Stimulated activated CD8-positive, alpha-beta memory T cell treated with anti-CD3 and anti-CD28 coated beads, Interleukin-7, amount 100 ng/mL, for 1 hour (primary cell): ENCODE measurements around the gene KCTD16.

Experiments
- DNase-seq, 2 donors: peaks; one replicate each; pipeline ENCODE4 v3.0.0-alpha.2; 2020; ENCODE audit warnings: low read depth in 2 of 2

Gene KCTD16

DNA sequence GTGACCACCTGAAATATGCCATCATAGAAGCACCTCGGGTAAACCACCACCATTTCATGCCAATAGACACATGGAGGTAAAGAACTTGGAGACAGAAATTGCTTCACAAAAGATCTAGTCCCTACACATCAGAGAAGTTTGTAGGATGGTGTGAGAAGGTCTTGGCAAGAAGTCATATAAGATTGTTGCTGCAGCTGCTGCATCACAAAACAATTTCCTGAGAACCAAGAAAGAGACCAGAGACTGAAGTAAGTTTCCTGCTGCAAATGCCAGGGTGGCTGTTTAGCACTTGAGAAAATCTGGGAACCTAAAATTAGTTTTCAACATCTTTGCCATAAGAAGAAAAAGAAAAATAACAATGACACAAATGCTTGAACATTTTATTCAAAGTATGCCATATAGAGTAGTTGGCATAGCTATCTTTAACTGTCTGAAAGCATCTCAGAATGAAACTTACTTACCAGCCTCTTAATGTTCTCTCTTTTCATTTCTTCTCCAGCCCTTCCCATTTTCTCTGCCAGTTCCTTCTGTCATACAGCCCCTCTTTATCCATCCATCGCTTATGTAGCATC is 114.3 kb downstream of the KCTD16 start:
- no peak for DNase-seq

DNA sequence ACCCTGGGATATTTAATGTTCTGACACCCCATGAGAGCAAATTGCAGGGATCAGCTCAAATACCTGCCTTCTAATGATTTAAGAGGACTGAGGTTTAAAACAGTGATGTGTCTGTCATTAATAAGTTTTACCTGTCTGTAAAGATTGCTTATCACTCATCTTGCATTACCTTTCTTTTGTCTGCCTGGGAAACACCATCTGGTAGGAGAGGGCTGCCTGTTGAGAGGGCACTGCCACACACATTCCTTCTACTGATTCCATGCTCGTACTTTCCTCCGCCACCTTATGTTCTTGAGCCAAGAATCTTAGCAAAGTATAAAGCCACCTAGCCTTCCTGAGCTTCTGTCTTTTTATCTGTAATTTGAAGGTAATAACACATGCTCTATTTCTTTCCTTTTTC is 118.6 kb downstream of the KCTD16 start:
- DNase-seq, result no peak

DNA sequence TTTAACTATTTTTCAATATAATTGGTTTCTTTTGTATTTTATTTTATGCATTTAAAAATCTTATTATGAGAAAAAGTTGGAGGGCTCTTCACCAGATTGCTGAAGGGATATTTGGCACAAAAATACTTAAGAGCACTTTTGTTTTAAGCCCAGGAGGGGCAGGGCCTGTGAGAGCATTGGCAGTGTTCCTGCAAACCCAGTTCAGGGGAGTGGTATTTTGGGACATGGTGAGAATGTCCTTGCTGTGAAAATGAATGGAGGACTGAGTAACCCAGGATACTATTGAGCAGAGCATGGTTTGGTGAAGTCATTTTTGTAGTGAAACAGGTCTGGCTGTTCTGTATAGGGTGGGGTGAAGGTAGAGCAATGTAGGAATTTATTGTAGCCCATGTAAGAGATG is 121.4 kb downstream of the KCTD16 start:
- DNase-seq, result no peak

DNA sequence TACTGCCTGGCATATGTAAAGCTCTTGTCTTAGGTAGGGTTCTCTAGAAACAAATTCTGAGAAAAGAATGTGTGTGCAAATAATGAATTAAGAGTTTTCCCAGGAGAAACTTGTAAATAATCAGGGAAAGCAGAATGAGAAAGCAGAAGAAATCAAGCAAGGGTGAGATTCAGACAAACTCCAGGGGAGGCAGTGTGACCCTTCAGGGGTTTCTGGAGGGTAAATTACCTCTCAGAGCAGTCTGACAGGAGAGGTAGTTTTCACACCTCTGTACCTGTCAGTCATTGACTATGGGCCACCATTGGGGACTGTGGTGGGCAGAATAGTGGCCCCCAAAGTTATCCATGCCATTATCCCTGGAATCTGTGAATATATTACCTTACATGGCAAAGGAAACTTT is 124.6 kb downstream of the KCTD16 start:
- DNase-seq, result no peak

DNA sequence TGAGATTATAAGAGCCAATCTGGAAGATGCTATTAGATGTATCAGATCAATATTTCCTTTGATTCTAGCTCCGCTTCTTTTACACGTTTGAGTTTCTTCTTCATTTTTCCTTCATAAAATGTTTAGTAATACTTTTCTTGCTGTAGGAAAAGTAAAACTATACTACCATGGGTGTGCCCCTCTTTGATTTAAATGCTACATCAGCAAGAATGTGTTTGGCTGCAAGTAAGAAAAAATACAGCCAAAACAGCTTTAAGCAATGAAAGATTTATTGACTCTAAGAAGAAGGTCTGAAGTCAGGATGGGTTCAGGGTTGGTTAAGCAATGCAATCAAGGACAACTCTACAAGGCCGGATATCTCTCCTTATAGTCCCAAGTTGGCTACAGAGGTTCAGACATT is 126.4 kb downstream of the KCTD16 start:
- DNase-seq, result no peak

DNA sequence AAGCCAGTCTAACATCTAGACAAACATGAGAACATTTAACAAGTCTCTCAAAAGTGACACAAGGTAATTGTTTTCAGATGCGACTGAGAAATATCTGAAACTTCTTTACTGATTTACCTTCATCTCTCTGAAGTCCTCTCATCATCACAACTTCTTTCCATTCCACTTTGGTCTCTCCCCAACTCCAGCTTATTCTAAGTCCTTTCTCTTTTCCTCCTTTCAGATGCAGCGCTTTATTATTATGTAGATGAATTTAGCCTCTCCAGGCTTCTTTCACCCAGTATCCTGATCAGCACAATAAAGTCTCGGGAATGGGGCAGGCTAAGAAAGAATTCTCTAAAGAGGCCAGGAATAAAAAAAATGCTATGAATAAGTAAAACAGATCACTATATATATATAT is 128.0 kb downstream of the KCTD16 start:
- no peak for DNase-seq

DNA sequence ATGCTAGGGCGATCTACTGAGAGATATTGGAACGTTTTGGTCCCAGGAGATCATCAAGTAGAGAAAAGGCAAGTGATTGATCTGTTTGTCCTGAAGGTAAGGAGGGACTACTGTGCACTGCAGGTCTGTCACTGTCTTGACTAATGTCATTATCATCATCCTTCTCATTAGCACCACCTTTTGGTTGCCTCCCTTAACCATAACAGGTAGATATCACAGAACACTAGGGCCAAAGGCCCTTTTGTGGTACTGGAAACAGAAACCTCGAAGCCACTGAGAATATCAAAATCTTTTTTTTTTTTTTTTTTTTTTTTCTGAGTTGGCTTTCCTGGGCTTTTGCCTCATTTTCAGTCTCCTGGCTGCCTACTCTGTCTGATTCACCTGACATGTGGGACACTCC is 134.0 kb downstream of the KCTD16 start:
- no peak for DNase-seq

DNA sequence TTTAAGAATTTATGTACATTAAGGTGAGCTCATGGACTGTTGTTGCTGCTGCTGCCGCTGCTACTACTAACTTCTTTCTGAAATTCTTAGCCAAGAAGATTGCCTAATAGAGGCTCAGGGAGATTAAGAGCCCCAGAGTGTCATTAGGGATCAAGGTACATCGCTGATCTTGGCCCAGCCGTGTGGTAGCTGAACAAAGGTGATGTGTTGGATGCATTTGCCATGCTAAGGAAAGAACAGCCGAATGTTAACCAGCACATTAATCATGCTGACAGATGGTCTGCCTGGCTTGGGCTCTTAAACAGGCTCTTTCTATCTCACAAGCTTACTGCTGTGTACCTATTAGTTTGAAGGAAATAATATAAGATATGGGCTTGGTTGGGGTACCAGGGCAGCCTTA is 137.1 kb downstream of the KCTD16 start:
- no peak for DNase-seq

DNA sequence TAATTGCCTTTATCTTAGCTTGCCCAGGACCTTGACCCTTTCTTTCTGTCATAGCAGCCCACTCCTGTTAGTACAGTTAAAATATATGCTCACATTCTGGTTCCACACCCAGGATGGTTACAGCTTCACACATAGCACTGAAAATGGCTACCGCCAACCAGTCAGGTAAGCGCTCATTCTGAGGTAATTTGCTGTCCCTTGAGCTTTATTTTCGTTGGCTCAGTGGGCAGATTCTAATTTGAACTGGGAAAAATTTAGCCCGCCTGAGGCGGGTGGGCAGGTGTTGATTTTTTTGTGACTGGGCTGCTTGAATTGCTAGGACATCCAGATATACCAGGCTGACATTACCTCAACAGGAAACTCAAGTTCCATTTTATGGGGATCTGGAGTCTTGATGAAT is 137.5 kb downstream of the KCTD16 start:
- no peak for DNase-seq

DNA sequence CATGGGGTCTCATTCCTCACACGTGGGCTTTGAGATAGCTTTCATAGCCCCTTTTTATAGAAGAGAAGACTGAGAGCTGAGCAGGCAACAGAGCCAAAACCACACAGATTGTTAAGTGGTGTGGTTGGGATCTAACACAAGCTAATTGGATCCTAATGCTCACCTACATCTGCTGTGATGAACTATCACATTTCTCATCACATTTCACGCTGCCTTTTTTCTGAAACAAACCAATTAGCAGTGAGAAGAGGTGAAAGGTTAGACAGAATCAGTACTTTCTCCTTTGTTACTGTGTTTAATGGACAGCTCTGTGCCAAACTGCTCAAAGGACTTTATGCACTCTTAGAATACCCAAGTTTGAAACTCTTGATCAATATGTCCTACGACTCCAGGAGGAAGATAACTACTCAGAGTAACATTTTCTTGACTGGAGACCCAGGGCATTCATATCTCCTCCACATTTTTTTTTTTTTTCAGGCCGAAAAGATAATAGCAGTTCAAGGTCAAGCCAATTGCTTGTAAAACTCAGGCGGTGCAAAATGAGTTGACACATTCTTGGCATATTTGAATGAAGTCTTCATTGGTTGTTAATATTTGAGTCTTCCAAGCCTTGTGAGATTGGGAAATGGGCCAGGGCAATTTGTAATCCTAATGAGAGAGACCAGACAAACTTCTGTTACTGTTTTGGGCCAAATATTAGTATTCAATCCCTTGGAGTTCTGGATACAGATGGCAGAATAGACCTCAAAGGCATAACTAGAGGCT is 138.4 kb downstream of the KCTD16 start:
- no peak for DNase-seq

DNA sequence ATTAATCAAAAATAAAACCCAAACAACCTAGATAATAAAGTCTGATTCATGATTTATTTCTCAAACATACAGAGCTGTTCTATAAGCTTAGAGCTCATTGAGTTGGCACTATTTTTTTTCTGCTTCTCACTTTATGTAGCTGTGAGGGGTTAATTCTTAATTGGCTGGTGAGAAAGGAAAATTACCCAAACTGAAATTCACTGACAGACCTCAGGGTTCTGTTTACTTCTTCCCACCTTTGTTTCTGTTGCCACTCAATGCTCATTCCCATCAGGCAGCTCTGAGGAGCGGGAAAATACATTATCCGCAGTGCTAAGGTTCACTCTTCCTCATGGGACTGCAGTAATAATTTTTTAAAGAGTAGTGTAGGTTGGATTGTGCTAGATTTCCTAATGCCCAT is 139.9 kb downstream of the KCTD16 start:
- DNase-seq, result no peak

DNA sequence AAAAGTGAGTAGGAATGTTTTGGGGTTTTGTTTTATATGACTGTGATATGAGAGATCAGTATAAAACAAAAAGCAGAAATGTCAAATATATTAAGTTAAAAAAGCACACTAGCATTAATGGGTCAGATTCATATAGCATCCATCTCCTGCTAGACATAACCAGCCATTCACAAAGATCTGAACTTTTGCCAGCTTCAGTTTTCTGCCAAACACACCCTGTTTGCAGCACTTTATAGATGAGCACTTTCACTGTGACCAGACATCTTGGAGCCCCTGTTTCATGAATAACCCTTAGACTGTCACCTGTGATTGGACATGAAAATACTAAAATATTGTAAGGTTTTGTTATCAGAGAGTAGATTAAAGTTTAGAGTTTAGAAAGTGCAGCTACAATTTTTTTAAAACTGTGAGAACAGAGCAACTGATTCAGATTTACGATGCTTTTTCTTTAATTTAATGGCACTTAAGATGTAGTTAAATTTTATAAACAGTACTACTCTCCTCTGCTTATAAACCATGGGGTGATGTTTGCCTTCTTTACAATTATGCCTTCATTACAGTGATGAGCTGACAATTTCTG is 142.6 kb downstream of the KCTD16 start:
- no peak for DNase-seq

DNA sequence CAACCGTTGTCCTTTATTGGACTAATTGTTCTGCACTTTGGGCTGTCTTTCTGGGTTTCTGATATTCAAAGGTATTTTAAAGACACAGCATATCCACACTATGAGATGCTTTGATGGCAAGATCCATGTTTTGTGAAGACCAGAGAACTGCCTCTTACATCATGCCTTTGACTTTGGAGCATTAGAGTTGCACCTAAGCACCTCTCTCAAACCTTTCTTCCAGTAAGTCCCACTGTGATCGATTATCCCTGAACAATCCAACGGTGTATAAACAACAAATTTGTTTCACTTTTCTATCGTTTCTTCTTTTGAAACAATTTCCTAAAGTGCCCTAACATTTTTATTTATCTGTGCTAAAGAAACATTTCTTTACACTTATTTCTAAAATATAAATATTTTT is 144.4 kb downstream of the KCTD16 start:
- no peak for DNase-seq

DNA sequence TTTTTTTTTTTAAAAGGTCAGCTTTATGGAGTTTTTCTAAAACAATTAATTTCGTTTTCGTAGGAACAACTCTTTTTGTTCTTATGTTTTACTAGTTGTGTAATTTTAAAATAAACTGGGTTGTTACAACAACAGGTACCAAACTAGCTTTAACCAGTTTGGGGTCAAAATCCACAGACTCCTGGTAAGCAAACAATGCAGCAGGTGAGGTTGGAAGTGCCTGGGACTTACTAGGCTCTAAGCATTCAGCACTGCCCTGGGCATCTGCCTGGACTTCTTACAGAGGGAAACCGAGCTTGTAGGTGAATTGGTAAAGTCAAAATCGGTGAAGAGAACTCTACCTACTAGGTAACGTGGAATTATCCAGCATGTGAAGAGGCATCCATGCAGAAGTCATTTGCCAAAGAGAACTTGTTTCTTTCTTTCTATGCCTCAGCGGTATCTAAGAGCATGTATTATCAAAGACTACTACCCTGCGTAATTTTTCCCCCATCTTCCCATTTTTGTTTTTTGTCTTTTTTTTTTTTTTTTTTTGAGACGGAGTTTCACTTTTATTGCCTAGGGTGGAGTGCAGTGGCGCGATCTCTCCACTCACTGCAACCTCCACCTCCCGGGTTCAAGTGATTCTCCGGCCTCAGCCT is 145.4 kb downstream of the KCTD16 start:
- no peak for DNase-seq

DNA sequence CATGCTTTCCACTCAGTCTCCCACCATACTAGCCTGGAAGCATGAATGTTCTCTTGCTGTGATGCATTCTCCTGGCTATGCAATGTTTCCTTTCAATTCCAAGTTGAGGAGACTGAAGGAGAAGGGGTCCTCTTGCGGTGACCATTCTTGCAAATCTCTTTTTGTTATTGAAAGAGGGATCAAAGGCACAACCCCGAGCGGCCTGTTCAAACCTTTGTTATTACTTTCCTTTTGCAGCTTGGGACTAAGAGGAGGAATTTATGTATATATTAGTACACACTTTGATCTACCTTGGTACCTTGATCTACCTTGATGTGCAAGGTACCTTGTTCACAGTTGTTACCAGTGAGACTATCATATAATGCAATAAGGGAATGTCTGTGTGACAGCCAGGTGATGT is 147.3 kb downstream of the KCTD16 start:
- no peak for DNase-seq

DNA sequence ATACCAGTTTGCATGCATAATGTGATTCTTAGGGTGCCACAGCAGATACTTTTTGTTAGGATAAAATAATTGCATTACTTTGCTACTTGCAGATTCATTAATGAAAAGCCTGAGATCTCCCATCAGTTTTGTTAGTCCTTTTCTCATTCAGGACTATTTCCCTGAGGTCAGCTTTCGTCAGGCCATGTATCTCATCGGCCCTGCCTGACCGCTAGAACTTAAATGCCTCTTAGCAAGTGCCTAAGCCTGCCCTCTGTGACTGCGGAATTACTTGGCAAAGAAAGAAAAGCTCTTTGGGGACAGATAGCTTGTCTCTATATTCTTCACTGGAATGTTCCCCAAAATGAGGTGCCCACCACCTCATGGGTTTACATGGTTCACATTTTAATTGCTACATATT is 147.8 kb downstream of the KCTD16 start:
- DNase-seq, result no peak

DNA sequence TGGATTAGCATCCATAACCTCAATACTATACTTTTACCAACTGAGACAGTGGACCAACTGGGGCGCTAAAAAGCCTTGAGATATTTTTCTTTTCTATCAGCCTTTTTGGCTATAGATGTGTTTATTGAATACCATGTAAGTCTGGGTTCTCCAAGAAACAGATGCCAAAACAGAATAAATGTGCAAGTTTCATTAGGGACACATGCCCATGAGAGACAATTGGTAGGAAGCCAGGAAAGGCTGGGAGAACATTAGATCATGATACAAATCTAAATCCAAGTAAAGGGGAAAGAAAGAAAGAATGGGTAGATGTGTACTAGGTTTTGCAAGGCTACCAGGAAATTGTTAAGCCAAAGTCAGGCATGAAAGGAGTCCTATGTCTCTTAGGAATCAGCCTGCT is 152.5 kb downstream of the KCTD16 start:
- no peak for DNase-seq

DNA sequence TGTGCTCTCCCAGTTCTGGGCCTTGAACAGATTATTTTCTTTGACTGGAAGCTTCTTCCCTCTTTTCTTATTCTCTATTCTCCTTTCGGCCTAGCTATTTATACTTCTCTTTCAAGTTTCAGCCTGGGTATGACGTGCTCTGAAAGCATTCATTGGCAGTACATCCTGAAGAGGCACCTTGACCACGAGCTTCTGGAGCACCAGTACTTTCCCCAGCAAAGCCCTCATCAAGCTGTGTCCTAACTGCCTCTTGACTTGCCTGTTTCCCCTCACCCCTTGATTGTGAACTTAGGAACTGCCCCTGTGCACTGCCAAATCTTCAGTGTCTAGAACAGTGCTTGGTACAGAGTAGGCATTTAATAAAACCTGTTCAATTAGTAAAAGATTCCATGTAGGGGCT is 154.9 kb downstream of the KCTD16 start:
- DNase-seq, result no peak

DNA sequence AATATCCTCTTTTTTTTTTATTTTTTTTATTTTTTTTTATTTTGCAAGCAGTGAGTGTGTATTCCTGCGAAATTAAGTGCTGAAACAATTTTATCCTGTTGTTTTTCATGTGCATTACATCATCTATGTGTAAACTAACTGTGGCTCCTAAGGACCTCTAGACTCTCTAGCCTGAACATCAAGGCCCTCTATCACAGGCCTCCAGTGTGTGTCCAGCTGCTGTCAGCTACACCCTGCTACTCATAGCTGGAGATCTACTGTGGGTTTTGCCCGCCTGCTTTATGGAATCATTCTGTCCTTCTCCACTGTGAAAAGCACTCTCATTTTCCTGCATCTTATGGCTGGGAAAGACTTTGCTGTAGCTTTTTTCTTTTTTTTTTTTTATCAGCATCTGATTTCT is 157.8 kb downstream of the KCTD16 start:
- no peak for DNase-seq

DNA sequence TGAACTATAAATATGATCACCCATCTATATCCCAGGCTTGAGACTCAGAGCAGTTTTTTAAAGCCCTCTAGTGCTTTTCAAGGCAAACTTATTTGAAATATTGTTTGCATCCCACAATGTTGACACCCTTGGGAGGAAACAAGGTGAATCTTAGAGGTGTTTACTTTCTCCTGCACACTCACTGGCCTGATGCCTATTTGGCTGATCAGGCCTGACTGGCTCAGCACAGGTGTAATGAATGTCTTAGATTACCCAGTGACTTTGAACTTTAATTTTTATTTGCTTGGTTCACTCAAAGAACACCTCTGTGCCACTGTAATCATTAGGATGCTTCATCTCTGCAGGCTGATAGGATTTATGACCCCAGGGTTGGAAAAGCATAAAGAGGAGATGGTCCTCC is 158.3 kb downstream of the KCTD16 start:
- DNase-seq, result no peak

DNA sequence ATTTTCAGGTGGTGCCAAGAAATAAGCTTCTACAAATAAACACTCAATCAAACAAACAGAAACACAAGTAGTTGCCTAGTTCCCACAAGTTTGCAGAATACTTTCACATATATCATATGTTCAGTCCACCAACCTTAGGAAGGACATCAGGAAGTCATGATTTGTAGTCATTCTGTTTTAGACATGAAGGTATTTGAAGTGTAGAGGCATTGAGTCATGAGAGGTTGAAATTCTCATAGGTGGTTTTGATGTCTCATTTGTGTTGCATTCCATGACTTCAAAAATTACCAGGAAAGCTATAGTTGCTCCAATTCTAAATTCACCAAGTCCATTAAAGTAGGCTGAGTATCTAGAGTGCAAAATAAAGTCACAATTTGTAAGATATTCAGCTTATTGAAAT is 159.0 kb downstream of the KCTD16 start:
- no peak for DNase-seq

DNA sequence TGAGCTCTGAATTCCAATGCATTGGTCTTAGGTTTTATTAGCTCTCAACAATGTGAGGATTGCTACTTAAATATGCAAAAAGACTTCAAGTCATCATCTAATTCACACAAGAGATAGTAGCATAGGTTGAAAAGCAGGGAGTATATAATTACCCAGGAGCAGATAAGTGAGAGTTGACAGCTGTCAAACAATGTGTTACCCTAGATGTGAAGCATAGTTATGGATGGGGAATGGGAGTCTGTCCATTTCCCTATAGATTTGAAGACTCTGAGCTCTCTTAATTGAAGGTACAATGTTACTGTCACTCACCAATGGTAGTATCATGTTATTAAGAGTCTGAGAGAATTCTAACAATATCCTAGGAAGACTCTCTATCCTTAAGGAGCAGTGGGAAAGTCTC is 160.7 kb downstream of the KCTD16 start:
- DNase-seq, result no peak

DNA sequence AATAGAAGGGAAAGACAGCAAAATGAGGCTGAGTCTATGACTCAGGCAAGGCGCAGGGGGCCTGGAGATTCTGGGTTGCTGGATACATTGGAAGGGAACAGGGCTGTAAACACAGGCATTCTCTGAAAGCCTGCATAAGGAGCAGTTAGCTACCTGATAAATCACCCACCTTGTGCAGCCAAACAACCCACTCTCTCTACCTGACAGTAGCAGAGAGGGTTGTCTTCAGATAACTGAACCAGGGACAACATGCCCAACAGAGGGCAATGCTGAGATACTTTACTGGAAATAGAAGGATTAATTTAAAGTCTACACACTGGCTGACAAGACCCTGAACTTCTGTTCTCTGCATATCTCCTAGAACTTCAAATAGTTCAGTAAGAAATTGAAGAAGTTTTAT is 161.6 kb downstream of the KCTD16 start:
- DNase-seq, result no peak
